Limb (tissue), 2 donors: ENCODE data around the gene RNASE3.
"Not testable (repeated sequence)": the region's sequence is repeated elsewhere in the genome, so short reads cannot be mapped to it uniquely, and the experiment has no call there.

Experiments
- DNase-seq, 2 donors: peaks; one replicate each; pipeline ENCODE4 v3.0.0-alpha.2; 2016; ENCODE audit errors: extremely low spot score in 2 of 2

Gene RNASE3

GRCh38 chr14:20910822-20911221 is 19.6 kb downstream of the RNASE3 start:
- DNase-seq = not testable (repeated sequence)

GRCh38 chr14:20919038-20919756 is 28.0 kb downstream of the RNASE3 start:
- DNase-seq = not testable (repeated sequence)

- not testable (repeated sequence) for DNase-seq
Measured at GRCh38 chr14:20923766-20924297, 32.6 kb downstream of the RNASE3 start.

GRCh38 chr14:20934148-20934762 is 43.1 kb downstream of the RNASE3 start:
- peak in 1 of 2 donors; percentile 35 for DNase-seq

GRCh38 chr14:20935303-20935984 is 44.3 kb downstream of the RNASE3 start:
- no peak for DNase-seq
